ENCODE results near the gene TBL3. TPM values are rescaled to one million over a fixed set of nuclear protein-coding genes. Genes with fewer than 3 reads are reported as not detected.

The TBL3 gene
- total RNA-seq, 1 donor from 2014 or later: 44.5 TPM

- no peak for FAIRE-seq
These were observed 44.0 kb downstream of the TBL3 start for GRCh38 chr16:2015947-2016208.

GRCh38 chr16:2016407-2016922, 44.6 kb downstream of the TBL3 start:
- DNase-seq (ENCODE audit: low read depth): no peak
- no peak for FAIRE-seq
- Histone ChIP-seq H3K27me3 (ENCODE audit: control insufficient read depth, insufficient read depth, low read length) (peaks cover 11% of the 10 kb centered on the region), H3K36me3 (ENCODE audit: control insufficient read depth, insufficient read depth, low read length) (no peaks in the 10 kb centered on the region), H3K4me3 (ENCODE audit: low read depth, low read length) (no peak overlapping the region)
- TF ChIP-seq CTCF (IDR thresholded peaks at IDR 0.05; ENCODE audit: insufficient read depth, low read length, severe bottlenecking): peak; percentile 29

More at GRCh38 chr16:2015947-2016208, 44.0 kb downstream of the TBL3 start:
- TF ChIP-seq CTCF (IDR thresholded peaks at IDR 0.05; ENCODE audit: insufficient read depth, low read length, severe bottlenecking): no peak
- DNase-seq (ENCODE audit: low read depth): no peak
- Histone ChIP-seq H3K4me3 (ENCODE audit: low read depth, low read length) (no peak overlapping the region), H3K27me3 (ENCODE audit: control insufficient read depth, insufficient read depth, low read length) (peaks cover 11% of the 10 kb centered on the region), H3K36me3 (ENCODE audit: control insufficient read depth, insufficient read depth, low read length) (no peaks in the 10 kb centered on the region)

- Histone ChIP-seq H3K36me3 (ENCODE audit: control insufficient read depth, insufficient read depth, low read length) (no peaks in the 10 kb centered on the region), H3K27me3 (ENCODE audit: control insufficient read depth, insufficient read depth, low read length) (peaks cover 11% of the 10 kb centered on the region), H3K4me3 (ENCODE audit: low read depth, low read length) (no peak within 1 kb of the TSS)
- FAIRE-seq: no peak
- DNase-seq (ENCODE audit: low read depth): no peak
- no peak for TF ChIP-seq CTCF (IDR thresholded peaks at IDR 0.05; ENCODE audit: insufficient read depth, low read length, severe bottlenecking)
These were observed 47.7 kb downstream of the TBL3 start, which contains the start of gene NPW for GRCh38 chr16:2019518-2019920. Gene NPW, plus strand, starts transcription at chr16:2019785.

- Histone ChIP-seq H3K27me3 (ENCODE audit: control insufficient read depth, insufficient read depth, low read length) (peaks cover 11% of the 10 kb centered on the region), H3K36me3 (ENCODE audit: control insufficient read depth, insufficient read depth, low read length) (no peaks in the 10 kb centered on the region), H3K4me3 (ENCODE audit: low read depth, low read length) (no peak overlapping the region)
- FAIRE-seq: no peak
- DNase-seq (ENCODE audit: low read depth): no peak
- no peak for TF ChIP-seq CTCF (IDR thresholded peaks at IDR 0.05; ENCODE audit: insufficient read depth, low read length, severe bottlenecking)
These were observed 48.3 kb downstream of the TBL3 start for GRCh38 chr16:2019921-2020831.

GRCh38 chr16:2022723-2023091, 50.9 kb downstream of the TBL3 start:
- peak overlapping the region; percentile 14 for H3K4me3 ChIP-seq (ENCODE audit: low read depth, low read length)
- peaks cover 11% of the 10 kb centered on the region for H3K27me3 ChIP-seq (ENCODE audit: control insufficient read depth, insufficient read depth, low read length)
- no peak for FAIRE-seq
- TF ChIP-seq CTCF (IDR thresholded peaks at IDR 0.05; ENCODE audit: insufficient read depth, low read length, severe bottlenecking): no peak
- H3K36me3 ChIP-seq (ENCODE audit: control insufficient read depth, insufficient read depth, low read length): no peaks in the 10 kb centered on the region
- no peak for DNase-seq (ENCODE audit: low read depth)
